ENCODE measurements around the gene OR4K17. TPM values are rescaled to one million over a fixed set of nuclear protein-coding genes. Genes with fewer than 3 reads are reported as not detected.

OR4K17 gene
- total and polyA plus RNA-seq, 2 experiments from 2014 or later: not detected

- DNase-seq: no peak
- 27 to 29% methylated on average over 3 of the region's 3 CpGs for WGBS, 2 experiments (ENCODE audit: low coverage in 1 of 2, low lambda C conversion rate in 2 of 2, missing lambda C conversion rate in 2 of 2)
- Histone ChIP-seq H3K27me3 (replicated peaks; ENCODE audit: insufficient read depth) (no peaks in the 10 kb centered on the region), H3K9me3 (ENCODE audit: low read depth) (peaks cover 4% of the 10 kb centered on the region), H3K79me2 (ENCODE audit: insufficient read depth) (no peaks in the 10 kb centered on the region), H2AFZ (no peak overlapping the region), H3K4me1 (ENCODE audit: insufficient read depth) (no peaks in the 10 kb centered on the region), H3K4me3 (no peak overlapping the region), H3K27ac (no peak overlapping the region), H3K4me2 (ENCODE audit: unreplicated experiment) (no peak overlapping the region), H3K9me2 (ENCODE audit: insufficient read depth) (no peaks in the 10 kb centered on the region), H3F3A (ENCODE audit: insufficient read depth) (no peaks in the 10 kb centered on the region), H3K36me3 (ENCODE audit: low read depth) (no peaks in the 10 kb centered on the region), H3K9ac (no peak overlapping the region), H4K20me1 (ENCODE audit: insufficient read depth) (no peaks in the 10 kb centered on the region)
- TF ChIP-seq EZH2 (IDR thresholded peaks at IDR 0.05; ENCODE audit: insufficient read depth, poor library complexity, severe bottlenecking) (no peak), EZH2phosphoT487 (IDR thresholded peaks at IDR 0.05; ENCODE audit: insufficient read depth, low read depth) (no peak)
- in situ Hi-C loops (cut with MboI): no loop called here
Measured at GRCh38 chr14:20112321-20112720, 1.8 kb downstream of the OR4K17 start.

- H3K36me3 ChIP-seq (ENCODE audit: low read depth): no peaks in the 10 kb centered on the region
- H3K9me3 ChIP-seq (ENCODE audit: low read depth): peaks cover 4% of the 10 kb centered on the region
- no peak overlapping the region for H3K9ac ChIP-seq
- H3K27ac ChIP-seq: no peak overlapping the region
- no peak overlapping the region for H3K4me2 ChIP-seq (ENCODE audit: unreplicated experiment)
- no peak overlapping the region for H2AFZ ChIP-seq
- no peak for DNase-seq
- in situ Hi-C loops (cut with MboI): no loop called here
- no peaks in the 10 kb centered on the region for H4K20me1 ChIP-seq (ENCODE audit: insufficient read depth)
- H3K9me2 ChIP-seq (ENCODE audit: insufficient read depth): no peaks in the 10 kb centered on the region
- no peaks in the 10 kb centered on the region for H3K4me1 ChIP-seq (ENCODE audit: insufficient read depth)
- no peak overlapping the region for H3K4me3 ChIP-seq
- no peaks in the 10 kb centered on the region for H3K27me3 ChIP-seq (replicated peaks; ENCODE audit: insufficient read depth)
- TF ChIP-seq EZH2 (IDR thresholded peaks at IDR 0.05; ENCODE audit: insufficient read depth, poor library complexity, severe bottlenecking) (no peak), EZH2phosphoT487 (IDR thresholded peaks at IDR 0.05; ENCODE audit: insufficient read depth, low read depth) (no peak)
- no peaks in the 10 kb centered on the region for H3F3A ChIP-seq (ENCODE audit: insufficient read depth)
- 0% methylated on average over 1 of the region's 1 CpG for WGBS, 2 experiments (ENCODE audit: low coverage in 1 of 2, low lambda C conversion rate in 2 of 2, missing lambda C conversion rate in 2 of 2)
- H3K79me2 ChIP-seq (ENCODE audit: insufficient read depth): no peaks in the 10 kb centered on the region
Measured at GRCh38 chr14:20116748-20117147, 6.2 kb downstream of the OR4K17 start.

- no peaks in the 10 kb centered on the region for H4K20me1 ChIP-seq (ENCODE audit: insufficient read depth)
- TF ChIP-seq EZH2 (IDR thresholded peaks at IDR 0.05; ENCODE audit: insufficient read depth, poor library complexity, severe bottlenecking): no peak
- TF ChIP-seq EZH2phosphoT487 (IDR thresholded peaks at IDR 0.05; ENCODE audit: insufficient read depth, low read depth): no peak
- DNase-seq: no peak
- no peaks in the 10 kb centered on the region for H3F3A ChIP-seq (ENCODE audit: insufficient read depth)
- peaks cover 6% of the 10 kb centered on the region for H3K9me3 ChIP-seq (ENCODE audit: low read depth)
- no peaks in the 10 kb centered on the region for H3K4me1 ChIP-seq (ENCODE audit: insufficient read depth)
- no peak overlapping the region for H3K9ac ChIP-seq
- in situ Hi-C loops (cut with MboI): no loop called here
- no peak overlapping the region for H3K4me3 ChIP-seq
- H3K79me2 ChIP-seq (ENCODE audit: insufficient read depth): no peaks in the 10 kb centered on the region
- no peak overlapping the region for H3K27ac ChIP-seq
- H2AFZ ChIP-seq: no peak overlapping the region
- no peaks in the 10 kb centered on the region for H3K36me3 ChIP-seq (ENCODE audit: low read depth)
- no peaks in the 10 kb centered on the region for H3K27me3 ChIP-seq (replicated peaks; ENCODE audit: insufficient read depth)
- H3K9me2 ChIP-seq (ENCODE audit: insufficient read depth): no peaks in the 10 kb centered on the region
- 32 to 46% methylated on average over 5 of the region's 5 CpGs for WGBS, 2 experiments (ENCODE audit: low coverage in 1 of 2, low lambda C conversion rate in 2 of 2, missing lambda C conversion rate in 2 of 2)
- no peak overlapping the region for H3K4me2 ChIP-seq (ENCODE audit: unreplicated experiment)
Measured at GRCh38 chr14:20118795-20119194, 8.3 kb downstream of the OR4K17 start.

- no peak within 1 kb of the TSS for H2AFZ ChIP-seq
- H3K79me2 ChIP-seq (ENCODE audit: insufficient read depth): no peaks in the 10 kb centered on the region
- no peaks in the 10 kb centered on the region for H3K27me3 ChIP-seq (replicated peaks; ENCODE audit: insufficient read depth)
- no peaks in the 10 kb centered on the region for H3K9me3 ChIP-seq (ENCODE audit: low read depth)
- no peaks in the 10 kb centered on the region for H4K20me1 ChIP-seq (ENCODE audit: insufficient read depth)
- in situ Hi-C loops (cut with MboI): no loop called here
- no peaks in the 10 kb centered on the region for H3K36me3 ChIP-seq (ENCODE audit: low read depth)
- DNase-seq: no peak
- H3K9me2 ChIP-seq (ENCODE audit: insufficient read depth): no peaks in the 10 kb centered on the region
- TF ChIP-seq EZH2 (IDR thresholded peaks at IDR 0.05; ENCODE audit: insufficient read depth, poor library complexity, severe bottlenecking) (no peak), EZH2phosphoT487 (IDR thresholded peaks at IDR 0.05; ENCODE audit: insufficient read depth, low read depth) (no peak)
- H3K9ac ChIP-seq: no peak within 1 kb of the TSS
- no peaks in the 10 kb centered on the region for H3F3A ChIP-seq (ENCODE audit: insufficient read depth)
- no peak within 1 kb of the TSS for H3K4me3 ChIP-seq
- H3K27ac ChIP-seq: no peak within 1 kb of the TSS
- H3K4me2 ChIP-seq (ENCODE audit: unreplicated experiment): no peak within 1 kb of the TSS
- H3K4me1 ChIP-seq (ENCODE audit: insufficient read depth): no peaks in the 10 kb centered on the region
- WGBS, 2 experiments (ENCODE audit: low coverage in 1 of 2, low lambda C conversion rate in 2 of 2, missing lambda C conversion rate in 2 of 2): 50 to 54% methylated on average over 2 of the region's 2 CpGs
Measured at GRCh38 chr14:20138520-20138919, 28.0 kb downstream of the OR4K17 start, which contains the start of gene OR4N5. TSS of gene OR4N5 (plus strand) at chr14:20138820. CDS start at chr14:20143736, 4,916 bp downstream.

- TF ChIP-seq EZH2 (IDR thresholded peaks at IDR 0.05; ENCODE audit: insufficient read depth, poor library complexity, severe bottlenecking) (no peak), EZH2phosphoT487 (IDR thresholded peaks at IDR 0.05; ENCODE audit: insufficient read depth, low read depth) (no peak)
- H3K9me3 ChIP-seq (ENCODE audit: low read depth): no peaks in the 10 kb centered on the region
- no peak for DNase-seq
- no peaks in the 10 kb centered on the region for H3K4me1 ChIP-seq (ENCODE audit: insufficient read depth)
- no peak overlapping the region for H3K4me2 ChIP-seq (ENCODE audit: unreplicated experiment)
- H3K27me3 ChIP-seq (replicated peaks; ENCODE audit: insufficient read depth): no peaks in the 10 kb centered on the region
- no peak overlapping the region for H2AFZ ChIP-seq
- no peak overlapping the region for H3K27ac ChIP-seq
- H3K79me2 ChIP-seq (ENCODE audit: insufficient read depth): no peaks in the 10 kb centered on the region
- H3K4me3 ChIP-seq: no peak overlapping the region
- no peaks in the 10 kb centered on the region for H3K36me3 ChIP-seq (ENCODE audit: low read depth)
- in situ Hi-C loops (cut with MboI): no loop called here
- 7 to 12% methylated on average over 7 of the region's 7 CpGs for WGBS, 2 experiments (ENCODE audit: low coverage in 1 of 2, low lambda C conversion rate in 2 of 2, missing lambda C conversion rate in 2 of 2)
- no peaks in the 10 kb centered on the region for H3K9me2 ChIP-seq (ENCODE audit: insufficient read depth)
- no peaks in the 10 kb centered on the region for H4K20me1 ChIP-seq (ENCODE audit: insufficient read depth)
- H3K9ac ChIP-seq: no peak overlapping the region
- H3F3A ChIP-seq (ENCODE audit: insufficient read depth): no peaks in the 10 kb centered on the region
Measured at GRCh38 chr14:20143911-20144310, 33.4 kb downstream of the OR4K17 start.

Data from GM23248 (cell line).